NCI-H526 (cell line): ENCODE data around the gene SLCO4A1.
"Not testable (repeated sequence)": the region's sequence is repeated elsewhere in the genome, so short reads cannot be mapped to it uniquely, and the experiment has no call there.

Source experiments
- DNase-seq, 2 experiments: peaks; one replicate each; lab custom pipeline; 2025; lab: John Stamatoyannopoulos, UW

The SLCO4A1 gene

DNA sequence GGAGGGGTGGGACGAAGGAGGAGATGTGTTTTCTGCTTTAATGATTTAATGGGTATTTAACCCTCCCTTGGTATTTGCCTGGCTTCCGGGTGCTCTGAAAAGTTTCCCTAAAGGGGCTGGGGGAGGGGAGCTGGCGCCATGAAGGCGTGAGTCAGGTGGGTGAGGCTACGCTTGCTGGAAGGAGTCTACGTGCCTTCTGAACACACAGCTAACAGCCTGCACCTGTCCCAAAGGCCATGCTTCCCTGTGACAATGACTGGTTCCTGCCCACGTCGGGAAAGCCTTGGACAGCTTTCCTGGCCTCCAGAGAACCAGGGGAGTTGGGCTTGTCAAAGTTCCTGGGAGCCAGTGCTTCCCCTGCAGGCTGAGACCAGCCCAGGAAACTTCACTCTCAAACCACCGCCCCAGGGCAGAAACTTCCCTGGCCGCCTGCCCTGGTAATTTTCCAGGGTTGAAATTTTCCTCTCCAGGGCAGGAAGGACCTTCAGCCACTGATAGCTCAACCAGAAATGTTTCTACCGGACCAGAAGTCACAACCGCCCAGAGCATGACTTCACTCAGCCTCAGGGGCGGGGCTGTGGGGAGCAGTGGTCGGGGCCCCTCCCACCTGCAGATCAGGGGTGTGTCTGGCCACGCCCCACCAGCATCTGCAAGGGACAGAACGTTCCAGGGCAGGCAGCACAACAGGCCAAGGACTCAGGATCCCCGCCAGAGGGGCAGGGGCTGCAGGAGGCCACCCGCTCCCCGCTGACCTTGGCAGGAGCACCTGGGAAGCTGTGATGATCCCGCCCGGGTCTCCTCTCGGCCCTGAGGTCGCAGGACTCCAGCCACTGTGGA is 18.6 kb upstream of the SLCO4A1 start:
- peak; percentile 86 to 97 for DNase-seq

GRCh38 chr20:62624325-62624690 is 18.0 kb upstream of the SLCO4A1 start:
- DNase-seq: peak; percentile 53 to 86

- DNase-seq: no peak
These were observed 17.4 kb upstream of the SLCO4A1 start for GRCh38 chr20:62624719-62625453.

DNA sequence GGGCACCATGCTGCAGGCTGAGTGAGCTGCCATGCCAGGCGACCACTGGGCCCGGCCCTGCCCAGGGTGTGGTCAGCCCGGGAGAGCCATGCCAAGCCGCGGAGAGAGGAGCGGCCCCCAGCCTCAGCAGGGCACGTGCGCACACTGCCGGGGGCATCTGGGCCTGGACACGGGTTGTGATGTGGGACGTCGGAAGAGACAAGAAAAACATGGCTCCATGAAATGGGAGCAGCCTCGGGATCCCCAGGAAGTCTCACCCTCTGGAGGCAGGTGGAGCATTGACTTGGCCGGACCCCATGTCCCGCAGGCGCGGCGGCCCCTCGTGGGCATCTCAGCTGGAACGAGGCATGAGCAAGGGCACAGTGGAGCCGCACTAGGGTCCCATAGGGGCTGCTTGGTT is 16.8 kb upstream of the SLCO4A1 start:
- DNase-seq: no peak

DNA sequence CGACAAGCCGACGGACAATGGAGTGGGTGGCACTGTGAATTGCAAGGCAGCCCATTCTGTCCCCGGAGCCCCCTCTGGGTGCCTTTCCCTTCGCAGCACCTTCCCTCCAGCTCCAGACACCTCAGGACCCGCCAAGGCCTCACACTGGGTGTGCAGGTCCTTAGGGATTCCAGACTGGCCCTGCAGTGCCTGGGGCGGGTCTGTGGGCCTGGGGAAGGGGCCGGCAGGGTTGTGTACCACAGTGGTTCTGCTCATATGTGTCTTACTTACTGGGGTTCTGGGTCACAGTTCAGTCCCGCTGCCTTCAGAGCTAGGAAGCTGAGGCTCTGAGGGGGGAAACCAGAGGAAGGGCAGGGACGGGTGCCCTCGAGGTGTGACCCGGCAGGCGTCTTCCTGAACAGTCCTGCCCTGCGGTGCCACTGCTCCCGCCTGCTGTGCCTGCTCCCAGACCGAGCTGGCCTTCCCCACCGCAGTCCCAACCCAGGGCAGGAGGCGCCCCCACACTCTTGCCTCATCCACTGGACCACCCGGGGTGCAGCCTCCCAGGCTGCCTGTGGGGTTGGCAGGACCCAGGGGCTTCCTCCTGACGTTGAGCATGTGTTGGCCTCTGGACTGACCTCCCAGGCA is 16.3 kb upstream of the SLCO4A1 start:
- no peak for DNase-seq

- not testable (repeated sequence) for DNase-seq
These were observed 14.9 kb upstream of the SLCO4A1 start for GRCh38 chr20:62627425-62627824.

DNA sequence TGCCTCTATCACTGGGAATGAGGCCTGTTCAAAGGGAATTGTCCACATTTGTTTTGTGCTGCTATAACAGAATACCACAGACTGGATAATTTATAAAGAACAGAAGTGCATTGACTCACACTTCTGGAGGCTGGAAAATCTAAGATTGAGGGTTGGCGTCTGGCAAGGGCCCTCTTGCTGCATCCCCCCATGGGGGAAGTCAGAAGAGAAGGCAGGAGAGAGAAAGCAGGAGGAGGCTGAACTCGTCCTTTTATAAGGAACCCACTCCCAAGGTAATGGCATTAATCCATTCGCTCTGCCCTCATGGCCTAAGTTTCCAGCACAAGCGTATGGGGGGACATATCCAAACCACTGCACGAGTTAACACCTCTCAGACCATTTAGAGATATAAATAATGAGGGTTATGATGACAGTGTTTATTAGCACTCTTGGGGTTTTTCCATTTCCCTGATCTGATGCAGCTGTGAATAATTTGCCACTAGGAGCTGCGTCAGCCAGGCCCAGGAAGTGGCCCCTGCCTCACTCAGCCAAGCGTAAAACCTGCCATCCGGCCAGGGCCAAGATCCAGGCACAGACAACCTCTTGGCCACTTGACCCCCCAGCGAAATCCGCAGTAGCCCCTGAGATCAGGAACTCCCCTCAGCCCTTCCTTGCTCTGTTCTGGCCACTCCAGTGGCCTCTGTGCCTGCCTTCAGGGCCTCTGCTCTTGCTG is 14.2 kb upstream of the SLCO4A1 start:
- DNase-seq: no peak

DNA sequence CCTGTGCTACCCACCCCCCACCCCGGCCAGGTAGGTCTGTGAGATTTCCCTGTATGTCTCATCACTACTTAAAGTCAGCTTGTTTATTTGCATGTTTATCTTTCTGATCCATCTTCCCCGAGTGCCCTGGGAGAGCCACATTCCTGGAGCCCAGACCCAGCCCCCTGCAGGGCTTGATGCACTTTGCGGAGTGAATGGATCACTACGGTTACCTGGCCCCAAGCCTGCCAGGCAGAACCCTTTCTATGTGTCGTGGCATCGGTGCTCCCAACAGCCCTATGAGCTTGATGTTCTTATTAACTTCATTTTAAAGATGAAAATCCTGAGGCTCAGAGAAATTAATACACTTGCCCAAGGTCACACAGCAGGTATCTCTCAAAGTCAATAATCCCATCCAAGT is 13.6 kb upstream of the SLCO4A1 start:
- DNase-seq: peak; percentile 87 to 92

DNA sequence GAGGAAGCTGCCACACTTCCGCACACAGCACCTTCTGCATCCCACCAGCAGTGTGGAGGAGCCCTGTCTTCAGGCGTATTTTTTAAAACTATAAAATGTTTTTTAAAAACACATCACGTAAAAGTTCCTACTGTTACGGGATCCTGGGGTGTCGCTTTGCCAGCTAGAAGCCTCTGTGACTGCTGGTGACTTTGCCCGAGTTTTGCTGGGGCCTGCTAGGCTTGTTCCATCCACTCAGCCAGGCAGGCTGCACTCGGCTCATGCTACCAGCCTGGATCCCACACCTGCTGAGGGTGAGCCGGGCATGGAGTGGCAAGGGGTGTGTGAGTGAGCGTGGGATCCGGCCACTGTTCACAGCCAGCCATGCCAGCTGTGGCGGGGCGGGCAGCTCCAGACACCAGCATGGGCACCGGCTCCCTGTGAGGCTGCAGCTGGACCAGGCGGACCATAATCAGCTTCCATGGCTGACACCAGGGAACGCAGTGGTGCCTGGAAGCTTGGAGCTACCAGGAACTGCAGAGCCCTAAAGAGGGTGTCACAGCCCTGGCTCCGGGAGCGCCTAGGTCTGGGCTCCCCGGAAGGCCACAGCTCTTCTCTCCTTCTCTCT is 12.3 kb upstream of the SLCO4A1 start:
- DNase-seq: no peak

DNA sequence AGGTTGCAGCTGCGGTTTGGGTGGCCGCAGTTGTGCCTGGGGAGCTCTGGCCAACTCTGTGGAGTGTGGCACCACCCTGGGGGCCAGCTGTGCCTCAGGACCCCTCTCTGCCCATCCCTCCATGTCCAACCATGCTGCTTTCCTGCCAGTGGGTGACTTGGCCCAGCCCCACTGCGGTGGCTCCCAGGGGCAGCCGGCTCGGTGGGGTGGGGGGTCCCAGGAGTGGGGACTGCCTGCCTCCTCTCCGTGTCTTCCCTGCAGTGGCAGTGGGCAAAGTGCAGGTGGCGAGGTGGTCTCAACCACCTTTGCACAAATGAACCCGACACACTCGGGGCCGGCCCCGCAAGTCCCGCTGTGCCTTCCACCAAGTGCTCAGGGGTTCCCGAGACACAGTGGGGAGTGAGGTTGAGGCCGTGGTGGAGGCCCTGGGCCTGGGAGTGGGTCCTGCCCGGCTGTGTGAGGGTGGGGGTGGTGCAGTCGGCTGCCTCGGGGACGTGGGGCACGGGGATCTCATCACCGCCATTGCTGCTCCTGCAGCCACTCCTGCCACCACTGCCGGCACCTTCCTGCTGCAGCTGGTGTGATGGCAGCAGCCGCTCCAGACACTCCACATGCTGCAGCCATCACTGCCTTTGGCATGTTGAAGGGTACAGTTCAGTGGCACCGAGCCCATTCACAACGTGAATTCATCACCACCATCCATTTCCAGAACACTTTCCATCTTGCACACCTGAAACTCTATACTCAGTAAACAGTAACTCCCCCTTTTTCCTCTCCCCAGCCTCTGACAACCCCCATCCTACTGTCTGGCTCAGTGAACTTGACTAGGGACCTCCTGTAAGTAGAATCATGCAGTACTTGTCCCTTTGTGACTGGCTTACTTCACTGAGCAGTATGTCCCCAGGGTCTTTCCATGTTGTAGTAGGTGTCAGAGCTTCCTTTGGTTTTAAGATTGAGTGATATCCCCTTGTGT is 10.7 kb upstream of the SLCO4A1 start:
- peak; percentile 48 to 49 for DNase-seq

DNA sequence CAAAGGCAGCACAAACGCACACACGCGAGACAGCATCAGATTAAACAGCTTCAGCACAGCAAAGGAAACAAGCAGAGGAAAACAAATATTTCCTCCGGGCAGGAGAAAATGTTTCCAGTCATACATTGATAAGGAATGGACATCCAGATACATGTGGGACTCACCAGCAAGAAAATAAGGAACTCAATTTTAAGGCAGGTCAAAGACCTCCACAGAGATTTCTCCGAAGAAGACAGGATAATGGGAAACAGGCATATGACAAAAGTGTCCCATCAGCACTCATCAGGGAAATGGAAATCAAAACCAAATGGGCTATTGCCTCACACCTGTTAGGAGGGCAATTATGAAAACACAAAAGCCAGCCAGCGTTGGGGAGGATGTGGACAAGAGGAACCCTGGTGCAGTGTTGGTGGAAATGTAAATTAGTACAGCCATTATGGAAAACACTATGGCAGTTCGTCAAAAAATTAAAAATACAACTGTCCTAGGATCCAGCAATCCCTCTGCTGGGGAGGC is 9.7 kb upstream of the SLCO4A1 start:
- peak; percentile 76 to 89 for DNase-seq

GRCh38 chr20:62633598-62634329 is 8.5 kb upstream of the SLCO4A1 start:
- DNase-seq: no peak

DNA sequence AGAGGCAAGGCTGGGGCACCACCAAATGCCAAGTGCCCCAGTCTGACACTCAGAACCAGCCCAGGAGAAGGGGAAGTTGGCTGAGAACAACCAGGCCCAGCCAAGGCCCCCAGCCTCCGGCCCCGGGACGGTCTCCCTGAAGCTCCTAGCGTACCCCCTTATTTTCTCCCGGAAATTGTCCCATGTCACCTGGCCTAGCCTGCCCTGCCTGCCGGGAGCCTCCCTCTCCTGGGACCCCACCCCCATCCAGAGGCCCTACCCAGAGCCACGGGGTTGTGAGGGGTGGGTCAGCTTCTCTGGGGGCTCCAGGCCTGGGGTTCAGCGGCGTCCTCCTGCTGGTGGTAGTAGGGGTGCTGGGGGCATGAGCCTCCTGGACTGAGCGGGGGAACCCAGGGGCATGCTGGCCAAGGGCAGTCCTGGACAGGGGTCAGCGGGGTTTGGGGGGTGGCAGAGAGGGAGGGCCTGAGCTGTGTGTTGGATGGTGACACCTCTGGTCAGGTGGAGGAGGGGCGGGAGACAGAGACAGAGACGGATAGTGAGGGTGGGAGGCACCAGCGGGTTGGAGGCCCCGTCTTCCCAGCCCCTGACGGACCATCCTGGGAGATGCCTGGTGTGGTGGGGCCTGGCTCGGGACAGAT is 7.9 kb upstream of the SLCO4A1 start:
- DNase-seq: no peak

DNA sequence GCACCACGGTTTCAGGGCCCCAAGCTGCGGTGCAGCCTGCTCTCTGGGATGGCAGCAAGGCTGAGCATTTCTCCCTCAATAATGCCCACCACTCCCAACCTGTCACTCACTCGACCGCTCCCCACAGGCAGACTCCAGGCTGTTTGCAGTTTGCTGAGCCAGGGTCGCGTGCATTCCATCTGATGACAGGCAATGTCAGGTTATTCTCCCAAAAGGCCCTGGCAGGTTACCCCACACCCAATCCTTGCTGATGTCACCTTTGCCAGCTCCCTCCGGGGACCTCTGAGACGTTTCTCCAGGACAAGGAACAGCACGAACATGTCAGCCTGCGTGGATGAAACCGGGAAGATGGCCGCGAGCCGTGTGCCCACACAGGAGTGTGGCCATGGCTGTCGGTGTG is 7.1 kb upstream of the SLCO4A1 start:
- no peak for DNase-seq

GRCh38 chr20:62635852-62636251 is 6.5 kb upstream of the SLCO4A1 start:
- no peak for DNase-seq

DNA sequence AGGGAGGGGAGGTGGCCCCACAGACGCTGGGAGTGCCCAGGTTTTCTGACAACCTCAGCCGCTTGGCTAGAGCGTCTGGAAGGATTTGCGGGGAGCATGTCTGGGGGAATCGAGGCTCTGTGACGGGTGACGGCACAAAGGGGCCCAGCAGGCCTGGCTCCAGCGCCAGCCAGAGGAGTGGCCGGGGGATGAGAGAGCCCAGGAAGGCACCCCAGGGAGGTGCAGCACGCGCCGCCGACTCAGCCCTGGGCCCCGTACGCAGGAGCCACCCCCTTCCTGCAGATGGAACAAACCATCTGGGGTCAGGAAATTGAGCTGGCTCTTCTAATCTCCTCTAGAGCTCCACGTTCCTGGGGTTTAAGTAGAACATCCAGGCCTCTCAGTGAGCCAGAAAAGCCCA is 5.9 kb upstream of the SLCO4A1 start:
- no peak for DNase-seq

DNA sequence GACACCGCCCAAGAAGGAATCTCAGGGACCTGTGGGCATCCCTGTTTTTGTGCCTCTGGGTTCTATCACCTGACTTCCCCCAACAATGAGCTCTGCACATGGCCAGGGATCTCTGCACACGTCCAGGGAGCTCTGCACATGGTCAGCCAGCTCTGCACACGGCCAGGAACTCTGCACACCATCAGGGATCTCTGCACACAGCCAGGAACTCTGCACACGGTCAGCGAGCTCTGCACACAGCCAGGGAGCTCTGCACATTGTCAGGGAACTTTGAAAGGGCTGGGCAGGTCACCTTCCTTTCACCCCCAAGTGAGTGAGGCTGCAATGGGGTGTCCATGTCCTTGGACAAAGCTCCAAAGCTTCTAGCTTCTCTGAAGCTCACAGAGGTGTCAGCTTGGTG is 5.2 kb upstream of the SLCO4A1 start:
- no peak for DNase-seq

DNA sequence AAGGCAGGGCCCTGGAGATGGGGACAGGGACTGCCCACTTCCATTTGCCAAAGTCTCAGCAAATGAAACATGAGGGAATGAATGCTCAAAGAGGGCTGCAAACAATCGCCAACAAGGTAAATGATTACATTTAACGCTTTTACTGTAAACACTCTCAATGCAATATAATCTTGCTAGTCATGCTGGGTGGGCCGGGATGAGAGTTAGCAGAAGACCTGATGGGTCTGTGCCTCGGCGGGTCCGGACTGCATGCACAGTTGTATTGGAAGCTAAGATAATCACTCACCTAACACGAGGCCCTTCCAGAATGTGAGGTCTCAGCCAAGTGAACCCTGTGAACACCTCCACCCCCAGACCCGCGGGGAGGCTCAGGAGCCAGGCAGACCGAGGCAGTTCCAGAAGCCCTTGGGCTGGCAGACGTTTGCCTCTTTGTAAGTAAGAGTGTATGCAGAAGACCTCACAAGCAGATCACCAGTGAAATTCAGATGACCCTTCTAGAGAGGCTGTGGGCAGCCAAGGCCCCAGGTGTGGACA is 4.7 kb upstream of the SLCO4A1 start:
- DNase-seq: no peak

GRCh38 chr20:62638055-62638570 is 4.2 kb upstream of the SLCO4A1 start:
- no peak for DNase-seq
